GM12872 (cell line): Measurements from ENCODE around the gene GOLIM4.

Source experiments
- TF ChIP-seq, protein P1 (sequence below): IDR thresholded peaks from 3 replicates; pipeline ENCODE4 v1.5.1; 2011; ENCODE audit warnings: low read depth, mild to moderate bottlenecking, low read length, moderate library complexity; ENCODE audit not compliant: insufficient read depth

Gene GOLIM4

DNA sequence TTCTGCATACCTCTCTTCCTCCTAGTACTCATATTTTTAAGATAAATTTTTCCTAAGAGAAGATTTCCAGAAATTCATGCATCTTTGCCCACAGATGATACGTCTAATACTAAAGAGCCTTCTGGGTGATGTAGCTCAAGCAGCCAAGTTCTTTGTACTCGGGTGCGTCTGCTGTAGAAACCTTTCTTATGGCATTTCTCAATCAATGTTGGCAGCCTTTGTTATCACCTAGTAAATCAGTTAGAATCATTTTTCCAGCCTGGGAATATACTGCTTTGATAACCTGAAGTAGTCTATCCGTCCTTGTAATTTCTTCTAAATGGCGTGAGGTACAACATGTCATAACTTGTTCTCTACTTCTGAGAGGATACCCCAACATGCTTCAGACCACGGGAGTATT is 104.5 kb downstream of the GOLIM4 start:
- TF ChIP-seq, protein P1, sequence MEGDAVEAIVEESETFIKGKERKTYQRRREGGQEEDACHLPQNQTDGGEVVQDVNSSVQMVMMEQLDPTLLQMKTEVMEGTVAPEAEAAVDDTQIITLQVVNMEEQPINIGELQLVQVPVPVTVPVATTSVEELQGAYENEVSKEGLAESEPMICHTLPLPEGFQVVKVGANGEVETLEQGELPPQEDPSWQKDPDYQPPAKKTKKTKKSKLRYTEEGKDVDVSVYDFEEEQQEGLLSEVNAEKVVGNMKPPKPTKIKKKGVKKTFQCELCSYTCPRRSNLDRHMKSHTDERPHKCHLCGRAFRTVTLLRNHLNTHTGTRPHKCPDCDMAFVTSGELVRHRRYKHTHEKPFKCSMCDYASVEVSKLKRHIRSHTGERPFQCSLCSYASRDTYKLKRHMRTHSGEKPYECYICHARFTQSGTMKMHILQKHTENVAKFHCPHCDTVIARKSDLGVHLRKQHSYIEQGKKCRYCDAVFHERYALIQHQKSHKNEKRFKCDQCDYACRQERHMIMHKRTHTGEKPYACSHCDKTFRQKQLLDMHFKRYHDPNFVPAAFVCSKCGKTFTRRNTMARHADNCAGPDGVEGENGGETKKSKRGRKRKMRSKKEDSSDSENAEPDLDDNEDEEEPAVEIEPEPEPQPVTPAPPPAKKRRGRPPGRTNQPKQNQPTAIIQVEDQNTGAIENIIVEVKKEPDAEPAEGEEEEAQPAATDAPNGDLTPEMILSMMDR = no peak

GRCh38 chr3:167989999-167990398 is 105.7 kb downstream of the GOLIM4 start:
- TF ChIP-seq, protein P1 = no peak

DNA sequence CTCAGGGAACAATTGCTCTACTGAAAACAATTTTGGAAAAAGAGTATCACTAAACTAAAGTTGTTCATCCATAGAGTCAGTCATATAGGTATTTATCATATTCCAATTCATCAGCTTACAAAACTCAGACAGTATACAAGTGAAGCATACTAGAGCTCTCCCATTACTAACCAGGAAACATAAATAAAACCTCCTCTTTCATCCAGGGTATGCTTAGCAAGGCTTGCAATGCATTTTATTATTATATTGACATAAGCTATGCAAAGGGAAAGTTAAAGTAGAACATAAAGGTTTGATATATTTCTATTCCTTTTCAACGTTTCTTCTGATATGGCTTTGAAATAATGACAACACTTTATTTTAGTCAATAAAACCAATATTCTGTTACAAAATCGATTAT is 106.7 kb downstream of the GOLIM4 start:
- TF ChIP-seq, protein P1 = no peak

GRCh38 chr3:167983583-167983982 is 112.1 kb downstream of the GOLIM4 start:
- TF ChIP-seq, protein P1 = no peak

DNA sequence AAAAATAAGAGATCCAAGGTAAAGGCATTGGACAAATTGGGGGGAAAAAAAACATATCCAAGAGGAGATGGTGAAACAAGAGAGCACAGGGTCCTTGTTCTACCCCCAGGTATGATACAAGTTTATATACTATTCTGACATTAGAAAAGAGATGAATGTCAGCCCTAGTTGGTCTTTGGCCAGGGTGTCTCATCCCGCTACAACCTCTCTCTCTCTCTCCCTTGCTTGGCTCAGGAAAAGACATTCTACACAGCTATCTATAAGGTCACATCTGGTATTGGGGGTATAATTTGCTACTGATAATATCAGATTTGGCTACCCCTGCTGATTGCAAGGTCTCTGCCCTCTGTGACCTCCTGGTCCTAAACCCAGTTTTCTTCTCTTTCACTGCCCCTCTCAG is 117.2 kb downstream of the GOLIM4 start:
- TF ChIP-seq, protein P1 = no peak

DNA sequence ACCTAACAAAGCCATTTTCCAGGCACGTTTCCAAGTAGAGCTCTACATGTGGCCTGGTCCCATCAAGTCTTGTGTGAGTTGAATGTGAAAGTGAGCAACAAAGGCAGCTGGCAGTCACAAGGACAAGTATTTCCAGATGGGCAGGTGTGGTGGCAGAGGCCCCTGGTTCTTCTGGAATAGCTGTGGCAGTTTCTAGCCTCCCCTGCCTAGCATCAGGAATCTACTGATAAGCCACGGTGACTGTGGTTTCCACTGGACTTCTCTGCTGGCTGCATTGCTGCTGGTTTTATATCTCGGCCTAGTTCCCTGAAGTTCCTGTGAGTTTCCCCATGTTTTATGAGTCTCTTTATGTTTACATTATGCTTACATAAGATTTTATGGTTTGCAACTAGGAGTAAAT is 117.7 kb downstream of the GOLIM4 start:
- TF ChIP-seq, protein P1 = no peak

GRCh38 chr3:167976516-167977361 is 119.0 kb downstream of the GOLIM4 start:
- TF ChIP-seq, protein P1 = no peak
